Right lobe of liver (tissue), 4 donors: ENCODE results near the gene KLHL7.

Experiments used
- CTCF ChIP-seq, 4 donors: fragments of 200-600 bp in 3 of 4; fragments of 450-650 bp in 1 of 4; IDR thresholded peaks; one replicate each; pipeline versions ENCODE4 v1.5.1 to v1.8.0; 2016 to 2022; ENCODE audit warnings: antibody characterized with exemption in 4 of 4, mild to moderate bottlenecking in 2 of 4
- POLR2A ChIP-seq: fragments of 450-650 bp; IDR thresholded peaks from one replicate; pipeline ENCODE4 v1.6.1; 2017; ENCODE audit warnings: antibody characterized with exemption, mild to moderate bottlenecking
- donor health status: DM: no; HTN: no; CAD: no.
- donor health status: DM: no; HTN: no; CAD: no.
- donor health status: DM: no; HTN: yes; CAD: no.

GRCh38 chr7:23105644-23106056 is at the start of gene KLHL7:
- TF ChIP-seq CTCF (IDR thresholded peaks at IDR 0.05): no peak
- TF ChIP-seq POLR2A: peak; percentile 92
